ENCODE measurements around the gene SLC9A3.

DNA sequence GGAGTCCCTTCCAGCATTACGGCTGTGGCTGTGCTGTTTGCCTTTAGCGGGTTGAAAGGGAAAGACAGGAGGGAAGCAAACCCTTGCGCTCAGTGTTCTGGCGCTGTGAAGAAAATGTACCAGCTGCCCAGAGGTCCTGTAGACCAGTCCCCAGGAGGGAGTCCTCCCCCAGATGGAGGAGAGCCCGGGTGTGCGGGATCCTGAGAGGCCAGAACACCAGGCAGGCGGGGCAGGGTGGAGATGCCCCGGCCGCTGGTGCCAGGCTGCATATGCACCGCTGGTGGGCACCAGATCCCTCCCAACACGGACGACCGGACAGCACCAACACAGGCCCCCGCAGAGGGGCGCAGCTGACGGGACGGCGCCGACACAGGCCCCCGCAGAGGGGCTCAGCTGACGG is 37.2 kb upstream of the SLC9A3 start:
- no peak for TF ChIP-seq CTCF (IDR thresholded peaks at IDR 0.05; ENCODE audit: borderline replicate concordance, extremely low read depth, low read length, poor library complexity, severe bottlenecking)
- no peak for TF ChIP-seq EZH2 (IDR thresholded peaks at IDR 0.05; ENCODE audit: borderline replicate concordance, low read depth, low read length, severe bottlenecking)

Data from DND-41 (cell line).